ENCODE results near the gene SLC7A1.

SLC7A1 gene

DNA sequence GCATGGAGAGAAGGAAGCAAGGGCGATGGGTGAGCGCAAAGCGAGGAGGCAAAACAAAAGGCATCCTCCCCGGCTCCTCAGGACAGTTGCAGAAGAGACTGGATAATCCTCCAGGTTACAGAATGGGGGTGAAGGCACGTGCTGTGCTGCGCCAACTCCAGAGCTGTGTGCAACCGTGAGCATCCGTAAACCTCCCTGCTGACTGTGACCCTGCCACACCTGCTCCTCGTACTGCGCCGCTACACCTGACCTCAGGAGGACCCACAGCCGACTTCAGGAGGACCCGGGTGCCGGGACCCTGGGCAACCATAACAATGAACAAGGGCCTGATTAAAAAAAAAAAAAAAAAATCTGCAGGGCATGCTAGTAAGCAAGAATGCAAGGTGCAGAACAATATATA is 68.7 kb downstream of the SLC7A1 start:
- DNase-seq: no peak

DNA sequence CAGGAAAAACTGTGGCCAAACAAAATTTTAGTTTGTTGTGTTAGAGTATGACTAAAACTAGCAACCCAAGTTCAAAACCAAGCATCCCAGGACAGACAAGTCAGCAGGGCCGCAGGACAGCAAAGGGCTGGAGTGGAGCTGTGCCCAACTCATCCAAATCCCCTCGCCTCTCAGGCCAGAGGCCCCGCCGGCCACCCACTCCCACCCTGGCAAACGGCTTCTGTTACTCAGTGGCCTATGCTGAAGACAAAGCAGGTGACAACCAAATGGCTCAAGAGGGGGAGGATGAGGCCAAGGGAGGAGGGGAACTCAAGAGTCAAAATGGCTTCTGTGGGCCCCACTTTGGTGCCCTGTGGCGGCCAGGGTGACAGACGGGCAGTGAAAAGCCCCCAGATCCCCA is 69.7 kb downstream of the SLC7A1 start:
- DNase-seq: no peak

DNA sequence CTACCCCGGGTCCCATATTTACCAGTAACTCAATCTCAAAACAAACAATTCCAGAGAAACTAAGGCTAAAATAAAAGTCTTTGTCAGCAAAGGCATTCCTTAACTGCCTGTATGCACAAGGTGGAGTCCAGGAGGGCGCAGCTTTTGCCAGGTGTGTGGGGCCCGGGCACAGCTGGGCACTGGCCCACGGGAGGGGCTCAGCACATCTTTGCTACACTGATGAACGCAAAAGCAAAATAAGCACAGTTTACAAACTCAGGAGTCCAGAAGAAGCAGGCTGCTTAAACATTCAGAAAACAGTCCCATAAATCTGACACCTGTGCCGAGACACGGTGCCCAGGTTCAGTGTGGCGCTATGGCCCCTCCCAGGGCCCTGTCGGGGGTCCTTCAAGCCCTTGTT is 70.8 kb downstream of the SLC7A1 start:
- DNase-seq: no peak

DNA sequence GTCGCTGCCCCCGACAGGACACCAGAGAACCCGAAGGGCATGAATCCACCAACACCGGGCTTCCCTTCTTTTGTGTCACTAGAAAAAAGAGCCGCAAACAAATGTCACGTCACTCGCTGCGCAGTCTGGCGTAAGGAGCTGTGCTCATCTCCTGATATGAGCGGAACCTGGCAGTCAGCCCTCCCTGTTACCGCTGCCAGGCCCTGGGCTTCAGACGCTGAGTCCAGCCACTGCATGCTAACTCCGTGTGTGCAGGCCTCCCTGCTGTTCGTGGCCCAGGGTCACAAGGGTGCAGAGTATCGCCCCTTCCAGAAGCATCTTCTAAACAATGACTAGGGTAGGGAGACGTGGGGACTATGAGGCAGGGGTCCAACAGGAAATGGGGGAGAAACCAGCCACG is 71.3 kb downstream of the SLC7A1 start:
- DNase-seq: no peak

DNA sequence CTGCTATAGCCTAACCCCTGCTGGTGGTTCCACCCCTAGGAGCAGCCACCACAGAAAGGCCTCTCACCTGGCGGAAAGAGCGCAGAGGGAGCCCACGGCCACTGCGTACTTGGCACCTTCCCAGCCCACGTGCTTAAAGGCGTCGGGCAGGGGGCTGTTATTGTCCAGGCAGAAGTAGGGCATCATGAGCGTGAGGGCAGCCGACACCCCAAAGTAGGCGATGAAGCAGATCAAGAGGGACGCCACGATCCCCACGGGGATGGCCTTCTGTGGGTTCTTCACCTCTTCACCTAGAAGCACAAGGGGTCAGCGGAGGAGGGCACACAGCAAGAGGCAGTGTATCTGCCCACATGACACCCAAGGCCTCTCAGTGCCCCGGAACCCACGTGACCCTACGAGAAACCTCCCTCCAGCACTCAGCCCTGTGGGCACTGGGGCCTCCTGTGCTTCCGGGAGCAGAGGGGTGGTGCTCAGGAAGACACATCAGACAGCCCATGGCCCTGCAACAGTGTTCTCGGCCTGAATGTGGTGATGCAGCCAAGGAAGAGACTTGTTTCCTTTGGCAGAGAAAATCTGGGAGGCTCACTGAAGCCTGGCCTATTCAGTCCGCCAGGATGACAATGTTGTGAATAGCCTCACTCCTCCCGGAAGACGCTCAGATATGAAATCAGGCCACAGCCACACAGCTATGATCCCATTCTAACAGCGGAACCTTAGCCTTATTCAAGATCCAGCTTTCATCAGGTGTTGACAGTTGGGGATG is 72.1 kb downstream of the SLC7A1 start:
- no peak for DNase-seq

DNA sequence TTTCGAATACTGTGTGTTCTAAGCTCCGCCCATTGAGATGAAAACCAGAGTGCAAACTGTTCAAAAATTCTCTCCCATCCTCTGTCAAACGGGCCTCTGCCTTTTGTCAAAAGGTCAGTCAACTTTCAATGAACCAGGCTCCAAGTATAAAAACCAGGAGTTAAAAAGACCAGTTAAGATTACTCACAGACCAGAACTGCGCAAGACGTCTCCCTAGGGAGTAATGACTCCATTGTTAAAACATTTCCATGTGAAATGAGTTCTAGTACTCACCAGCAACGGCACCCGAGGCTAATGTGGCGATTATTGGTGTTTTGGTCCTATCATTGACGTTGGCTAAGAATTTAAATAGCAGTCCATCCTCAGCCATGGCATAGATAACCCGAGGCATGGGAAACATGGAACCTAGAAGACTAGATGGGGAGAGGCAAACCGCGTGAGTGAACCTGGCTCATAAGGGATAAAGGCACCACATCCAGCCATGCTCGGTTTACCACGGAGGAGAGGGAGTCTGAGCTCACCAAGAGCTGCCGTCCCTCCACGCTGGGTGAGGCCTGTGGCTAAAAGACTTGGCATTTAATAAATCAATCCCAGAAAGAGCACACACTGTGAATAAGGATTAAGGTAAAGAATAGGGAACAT is 73.3 kb downstream of the SLC7A1 start:
- no peak for DNase-seq

DNA sequence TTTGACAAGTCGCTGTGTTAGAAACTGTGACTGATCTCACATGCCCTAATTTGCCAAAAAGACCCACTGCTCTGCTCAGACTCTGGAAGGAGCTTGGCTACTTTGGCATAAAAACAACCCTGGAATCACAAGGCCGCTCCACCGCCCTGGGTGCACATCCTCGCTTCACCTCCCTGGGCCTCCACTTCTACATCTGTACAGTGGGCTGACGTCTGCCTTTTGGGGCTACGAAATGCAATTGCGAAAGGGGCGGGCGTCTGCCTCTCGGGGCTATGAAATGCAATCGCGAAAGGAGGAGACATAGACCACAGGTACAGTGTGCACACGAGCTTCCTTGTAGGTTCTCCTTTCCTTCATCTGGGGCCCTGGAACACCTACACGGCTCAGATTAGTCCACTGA is 74.2 kb downstream of the SLC7A1 start:
- DNase-seq: no peak

DNA sequence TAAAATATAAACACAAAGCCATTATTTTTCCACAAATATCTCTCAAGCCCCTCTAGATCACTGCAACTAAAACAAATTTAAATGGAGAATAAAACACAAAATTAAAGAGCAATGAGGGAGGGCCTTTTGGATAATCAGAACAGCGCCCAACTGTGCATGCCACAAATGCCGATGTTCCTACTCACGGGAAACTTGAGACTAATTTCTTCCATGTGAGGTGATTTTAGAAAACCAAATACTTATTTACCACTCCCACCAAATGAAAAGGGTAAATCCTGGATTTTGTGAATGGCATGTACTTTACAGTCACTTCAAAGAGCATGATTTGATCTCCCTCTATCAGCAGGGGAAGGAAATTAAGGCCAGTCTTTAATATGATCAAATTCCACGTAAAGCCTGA is 74.8 kb downstream of the SLC7A1 start:
- no peak for DNase-seq

DNA sequence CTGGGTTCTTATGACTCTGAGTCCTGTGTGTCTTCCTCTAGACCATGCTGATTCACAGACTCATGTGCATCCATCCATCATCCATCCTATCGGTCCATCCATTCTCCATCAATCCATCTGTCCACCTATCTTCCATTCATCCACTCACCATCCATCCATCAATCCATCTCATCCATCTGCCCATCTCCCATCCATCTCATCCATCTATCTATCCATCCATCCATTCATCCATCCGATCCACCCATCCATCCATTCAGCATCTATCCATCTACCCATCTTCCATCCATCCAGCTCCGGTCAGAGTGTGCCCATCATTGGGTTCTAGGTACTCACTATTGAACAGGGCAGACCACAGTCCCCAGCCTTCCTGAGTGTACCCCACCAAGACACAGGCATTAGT is 75.6 kb downstream of the SLC7A1 start:
- no peak for DNase-seq

DNA sequence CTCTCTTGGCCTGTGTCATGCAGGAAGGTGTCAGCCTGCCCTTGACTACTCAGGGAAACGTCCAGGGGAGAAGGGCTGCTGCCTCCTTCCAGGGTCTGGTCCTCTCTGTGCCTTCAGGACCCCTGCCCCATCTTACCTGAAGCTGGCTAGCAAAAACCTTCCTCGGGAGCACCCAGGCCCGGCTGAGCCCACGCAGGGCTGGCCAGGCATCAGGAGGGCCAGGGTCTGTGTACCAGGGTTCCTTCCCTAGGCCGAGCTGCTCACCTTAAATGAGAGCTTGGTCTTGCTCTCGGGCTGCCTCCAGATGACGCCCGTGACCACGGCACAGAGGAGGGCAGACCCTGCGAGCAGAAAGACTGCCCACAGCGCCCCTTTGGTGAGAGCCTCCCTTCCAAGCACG is 78.6 kb downstream of the SLC7A1 start:
- DNase-seq: no peak

DNA sequence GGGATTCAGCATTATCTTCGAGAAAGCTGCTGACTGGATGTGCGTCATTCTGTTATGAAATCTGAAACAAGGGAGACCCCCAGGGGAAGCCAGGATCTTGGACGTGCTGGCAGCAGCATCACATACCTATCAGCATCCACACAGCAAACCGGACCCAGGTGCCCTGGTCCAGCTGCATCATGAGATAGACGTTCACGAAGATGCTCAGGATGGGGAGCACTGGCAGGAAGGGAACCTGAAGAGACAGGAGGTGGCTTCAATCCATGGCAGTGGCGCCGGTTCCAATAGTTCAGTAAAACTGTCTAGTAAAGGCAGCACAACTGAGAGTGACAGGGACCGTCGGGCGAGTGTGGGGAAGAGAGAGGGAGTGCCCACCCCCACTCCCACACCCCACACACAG is 79.5 kb downstream of the SLC7A1 start:
- no peak for DNase-seq

DNA sequence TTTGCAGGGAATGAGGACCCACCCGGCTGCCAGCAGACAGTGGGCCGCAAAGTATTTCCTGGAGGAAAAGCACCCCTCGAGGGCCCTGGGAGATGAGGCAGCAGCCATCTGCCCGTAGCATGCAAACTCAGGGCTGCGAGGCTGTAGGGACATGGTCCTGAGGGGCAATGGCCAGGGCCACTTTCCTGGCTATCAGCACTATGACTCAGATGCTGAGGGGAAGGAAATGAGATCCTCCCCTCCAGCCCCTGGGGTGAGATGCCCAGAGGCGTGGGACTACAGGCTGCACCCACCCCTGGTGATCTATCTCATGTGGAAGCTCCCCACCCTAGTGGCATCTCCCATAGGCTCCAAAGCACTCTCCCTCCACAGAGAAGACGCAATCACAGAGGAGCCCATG is 80.1 kb downstream of the SLC7A1 start:
- DNase-seq: no peak

DNA sequence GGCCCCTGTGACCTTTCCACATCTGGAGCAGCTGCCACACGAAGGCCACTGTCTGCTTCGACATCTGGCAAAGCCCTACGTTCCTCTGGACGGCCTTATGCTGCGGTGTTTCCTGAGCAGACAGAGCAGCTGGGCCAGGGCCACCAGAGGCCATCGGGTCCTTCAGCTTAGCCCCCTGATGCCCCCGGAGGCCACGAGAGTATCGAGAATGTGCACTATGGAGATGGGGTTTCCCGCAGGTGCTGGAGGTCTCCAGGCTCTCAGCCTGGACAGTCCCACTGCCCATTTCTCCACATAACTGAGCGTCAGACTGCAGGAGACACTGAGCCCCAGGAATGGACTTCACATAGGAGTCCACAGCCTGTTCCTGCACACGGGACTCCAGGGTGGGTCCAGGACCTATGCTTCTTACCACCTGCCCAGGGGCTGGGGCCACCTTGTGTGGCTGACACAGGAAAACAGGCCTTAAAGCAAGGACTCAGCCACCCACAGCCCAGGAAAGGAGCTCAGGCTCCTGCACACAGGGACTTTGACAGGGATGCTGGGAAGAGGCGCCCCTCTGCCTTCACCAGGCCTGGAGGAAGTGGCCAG is 80.7 kb downstream of the SLC7A1 start:
- no peak for DNase-seq

DNA sequence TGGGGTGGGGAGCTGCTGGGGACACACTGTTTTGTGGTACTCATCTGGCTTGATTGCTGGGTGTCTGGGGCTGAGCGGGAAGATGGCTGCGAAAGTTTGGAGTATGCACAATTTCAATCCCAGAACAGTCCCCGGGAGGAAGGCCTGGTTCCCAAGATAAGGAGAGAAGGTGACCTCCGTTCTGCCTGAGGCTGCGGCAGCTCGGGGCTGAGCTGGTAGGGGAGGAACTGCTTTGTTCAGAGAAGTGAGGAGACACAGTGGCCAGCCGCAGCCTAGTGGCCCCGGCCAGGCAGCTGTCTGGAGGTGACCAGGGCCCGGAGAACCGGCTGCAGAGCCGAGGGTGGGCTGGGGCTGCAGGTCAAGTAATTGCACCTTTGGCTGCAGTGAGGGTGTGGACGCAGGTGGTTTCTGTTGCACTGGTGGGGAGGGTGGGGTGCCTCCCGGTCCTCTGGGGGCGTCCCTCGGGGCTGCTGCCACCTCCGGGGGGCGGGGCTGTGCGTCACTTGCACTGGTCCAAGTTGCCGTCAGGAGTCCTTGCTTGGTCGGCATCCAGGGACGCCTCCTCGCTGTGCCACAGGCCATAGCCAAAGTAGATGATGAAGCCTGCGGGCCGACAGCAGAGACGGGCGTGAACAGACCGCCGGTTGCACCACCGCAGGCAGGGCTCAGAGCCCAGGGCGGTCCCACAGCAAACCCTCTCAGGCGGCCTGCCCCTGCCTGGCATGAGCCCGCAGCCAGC is 81.3 kb downstream of the SLC7A1 start:
- no peak for DNase-seq

DNA sequence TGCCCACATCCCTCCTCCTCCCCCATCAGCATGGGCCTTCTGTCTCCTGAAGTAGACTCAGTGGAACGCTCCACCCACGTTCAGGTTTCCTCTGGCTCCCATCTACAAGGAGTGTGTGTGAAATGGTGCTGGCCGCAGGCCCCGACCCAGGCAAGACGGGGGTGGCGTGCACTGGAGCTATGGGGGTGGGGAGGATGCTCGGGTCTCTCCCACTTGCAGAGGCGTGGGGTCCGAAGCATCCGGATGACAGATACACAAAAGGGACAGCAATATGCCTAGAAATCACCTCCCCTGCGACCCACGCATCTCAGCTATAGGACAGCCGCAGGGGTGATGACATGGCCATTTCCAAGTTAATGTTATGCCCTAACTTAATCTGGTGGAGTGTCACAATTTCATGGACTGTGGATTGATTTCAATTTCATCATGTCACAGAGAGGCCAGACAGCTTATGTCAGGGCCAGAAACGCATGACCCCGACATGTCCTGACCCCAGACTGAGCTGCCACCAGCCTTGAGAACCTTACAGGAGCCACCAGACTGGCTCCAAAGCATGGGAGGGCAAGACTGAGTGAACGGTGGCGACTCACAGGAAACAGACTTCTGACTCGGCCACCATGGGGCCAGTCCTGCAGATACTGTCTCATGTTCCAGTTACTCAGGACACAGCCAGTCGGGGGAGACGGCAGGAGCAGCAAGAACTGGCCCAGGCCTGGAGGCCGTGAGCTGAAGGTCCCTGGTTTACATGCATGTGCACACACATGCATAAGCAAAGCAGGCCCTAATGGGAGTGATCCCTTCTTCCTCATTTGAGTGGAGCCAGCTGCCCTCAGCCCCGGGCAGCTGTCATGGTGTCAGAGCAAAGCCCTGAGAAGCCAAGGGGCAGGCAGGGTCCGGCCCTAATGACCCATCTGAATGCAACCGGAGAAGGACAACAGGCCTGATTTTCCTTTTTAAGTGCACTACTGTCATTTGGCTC is 82.2 kb downstream of the SLC7A1 start:
- no peak for DNase-seq

DNA sequence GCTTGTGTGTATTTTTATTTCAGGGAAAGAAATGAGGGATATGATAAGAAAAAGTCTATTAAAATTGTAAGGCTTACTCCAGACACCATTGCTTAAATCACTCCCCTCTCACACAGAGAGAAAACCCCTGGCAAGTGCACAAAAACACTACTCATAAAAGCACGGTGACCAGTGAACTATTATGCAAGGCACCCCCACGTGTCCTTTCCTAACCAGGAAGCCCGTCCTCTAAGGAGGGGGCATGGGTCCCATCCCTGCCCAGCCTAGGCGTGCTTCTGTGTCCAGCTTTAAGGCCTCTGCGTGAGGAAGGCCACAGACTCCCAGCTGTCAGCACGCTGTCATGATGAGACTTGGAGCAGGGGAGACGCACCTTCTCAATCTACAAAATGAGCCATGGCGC is 83.5 kb downstream of the SLC7A1 start:
- no peak for DNase-seq

DNA sequence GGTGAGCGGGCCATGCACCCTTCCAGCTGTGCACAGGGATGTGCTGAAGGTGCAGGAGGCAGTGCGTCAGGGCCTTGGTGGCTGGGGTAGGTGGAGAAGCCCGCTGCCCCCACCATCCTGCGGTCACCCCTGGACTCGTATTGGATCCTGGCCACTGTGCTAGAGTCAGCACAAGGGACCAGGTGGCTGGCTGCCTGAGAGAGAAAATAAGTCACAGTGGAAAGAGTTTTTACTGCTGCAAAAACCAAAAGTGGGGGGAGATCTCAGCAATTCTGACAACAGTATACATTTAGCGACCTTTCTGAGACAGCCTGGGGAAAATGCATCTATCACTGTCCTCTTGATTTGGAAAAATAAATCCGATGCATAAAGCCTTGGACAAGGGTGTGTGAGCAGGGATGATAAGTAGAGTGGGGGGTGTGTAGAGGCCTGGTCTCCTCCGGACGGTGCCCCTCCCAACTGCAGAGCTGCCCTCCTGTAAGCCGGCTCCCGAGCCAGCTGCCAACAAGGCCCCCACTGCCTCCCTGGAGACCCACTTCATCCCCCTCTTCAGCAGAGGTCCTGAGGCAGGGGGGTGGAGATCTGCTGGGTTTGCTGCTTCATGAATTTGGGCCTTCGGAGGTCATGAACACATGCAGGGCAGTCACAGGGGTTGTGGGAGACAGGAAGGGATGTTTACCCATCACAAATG is 84.2 kb downstream of the SLC7A1 start:
- DNase-seq: no peak

DNA sequence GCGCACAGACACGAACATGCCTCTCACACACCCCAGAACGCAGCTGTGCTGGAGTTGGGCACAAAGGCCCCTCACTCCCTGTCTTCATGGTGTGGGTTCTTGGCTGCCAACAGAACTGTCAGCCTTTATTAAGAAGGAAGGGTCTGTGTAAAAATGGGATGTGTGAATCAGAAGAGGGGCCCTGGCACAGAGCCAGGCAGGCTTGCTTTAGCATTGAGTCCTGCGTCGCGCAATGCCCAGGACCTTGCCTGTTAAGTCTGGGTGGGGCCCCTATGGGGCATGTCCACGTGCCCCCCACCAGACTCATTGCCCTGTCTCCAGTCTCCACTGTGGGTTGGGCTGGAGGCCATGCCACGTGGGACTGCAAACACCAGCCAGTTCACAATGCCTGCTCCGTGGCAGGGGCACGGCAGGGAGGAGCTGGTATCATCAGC is 84.8 kb downstream of the SLC7A1 start:
- DNase-seq: no peak

DNA sequence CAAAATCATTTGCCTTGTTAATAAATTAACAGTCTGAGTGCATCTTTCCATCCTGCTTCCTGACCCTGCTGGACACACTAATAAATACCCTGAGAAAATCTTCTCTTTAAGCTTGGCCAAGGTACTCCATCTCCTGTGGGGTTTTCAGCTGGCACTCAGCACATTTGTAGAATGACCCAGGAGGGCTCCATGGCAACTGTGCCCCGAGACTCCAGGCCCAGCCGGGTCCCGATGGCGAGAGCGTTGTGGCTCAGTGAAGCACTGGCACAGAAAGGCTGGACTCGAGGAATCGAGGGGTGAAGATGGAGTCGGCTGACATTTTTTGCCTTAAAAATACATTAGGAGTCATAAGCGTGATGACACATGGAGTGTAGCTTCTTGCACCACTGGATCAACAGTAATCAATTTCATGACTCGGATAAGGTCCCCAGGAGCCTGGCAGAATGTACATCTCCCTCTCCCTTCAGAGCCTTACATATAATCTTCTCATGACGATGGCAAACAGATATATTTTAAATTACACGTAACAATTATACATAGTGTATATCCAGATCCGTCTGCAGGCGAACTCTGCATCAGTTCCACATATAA is 85.4 kb downstream of the SLC7A1 start:
- DNase-seq: no peak

DNA sequence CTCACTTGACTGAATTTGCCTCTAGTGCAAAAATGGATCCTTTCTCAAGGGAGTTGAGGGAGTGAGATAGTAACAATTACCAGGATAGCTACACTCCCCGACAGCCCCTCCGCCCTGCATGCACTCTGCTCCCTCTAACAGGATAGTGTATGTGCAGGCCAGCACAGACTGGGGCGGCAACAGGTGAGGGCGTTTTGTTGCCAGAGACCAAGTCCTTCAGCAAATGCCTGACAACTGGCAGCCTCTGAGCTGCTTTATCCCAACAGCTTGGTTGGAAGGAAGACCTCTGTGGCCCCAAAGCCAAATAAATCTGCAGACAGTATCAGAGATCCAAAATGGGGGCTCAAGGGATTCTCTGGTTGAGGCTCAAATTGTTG is 86.6 kb downstream of the SLC7A1 start:
- DNase-seq: no peak

DNA sequence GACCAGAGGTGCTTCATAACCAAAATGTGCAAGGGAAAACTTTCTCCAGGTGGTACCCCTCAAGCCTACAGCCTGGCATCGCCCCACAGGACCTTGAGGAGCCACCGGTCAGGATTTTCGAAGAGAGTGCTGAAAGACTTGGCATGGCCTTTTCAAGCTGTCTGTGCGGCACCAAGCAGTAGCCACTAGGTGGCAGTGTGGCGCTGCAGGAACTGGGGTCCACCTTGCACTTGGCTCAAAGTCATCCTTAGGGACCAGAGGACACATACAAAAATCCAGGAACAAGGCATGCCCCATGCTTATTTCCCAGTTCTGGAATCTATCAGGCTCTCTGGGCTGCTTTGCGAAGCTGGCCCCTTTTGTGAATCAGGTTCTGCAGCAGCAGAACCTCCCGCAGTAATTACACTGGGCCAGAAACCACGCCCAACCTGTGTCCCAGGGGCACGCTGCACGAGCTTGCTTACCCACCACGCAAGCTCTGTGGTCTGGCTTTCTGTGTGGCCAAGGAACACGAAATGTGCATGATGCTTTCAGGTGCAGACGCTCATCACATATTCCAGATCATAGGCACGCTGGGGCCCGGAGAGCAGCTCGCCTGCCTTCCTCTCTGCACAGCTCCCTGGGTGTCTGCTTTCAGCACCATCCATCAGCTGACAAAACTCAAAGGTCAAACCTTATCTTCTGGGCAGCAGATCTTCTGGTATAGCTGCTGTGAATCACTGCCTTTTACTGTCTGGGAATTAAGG is 87.2 kb downstream of the SLC7A1 start:
- peak; percentile 65 for DNase-seq
